CD14-positive monocyte (primary cell): Measurements from ENCODE around the gene VAMP4. TPM values are rescaled to one million over a fixed set of nuclear protein-coding genes. Genes with fewer than 3 reads are reported as not detected.
"Not testable (repeated sequence)": the region's sequence is repeated elsewhere in the genome, so short reads cannot be mapped to it uniquely, and the experiment has no call there.

Source experiments
- DNase-seq, 3 donors: peaks; one replicate each; pipeline ENCODE4 v3.0.0-alpha.2; 2011 to 2022
- H2AFZ ChIP-seq: 2 replicates; pipeline ENCODE4 v1.6.0; 2012; ENCODE audit warnings: mild to moderate bottlenecking, low read depth, low read length, inconsistent platforms; ENCODE audit not compliant: insufficient read depth, poor library complexity, severe bottlenecking
- H3K27ac ChIP-seq, 2 donors: 1 replicate in 1 of 2; 2 replicates in 1 of 2; pipeline ENCODE4 v1.5.1; 2012 to 2013; ENCODE audit warnings: low read length in 2 of 2, control low read depth in 1 of 2, inconsistent platforms in 1 of 2, low read depth in 1 of 2, mild to moderate bottlenecking in 1 of 2
- H3K27me3 ChIP-seq, 2 donors: one replicate each; pipeline versions ENCODE4 v1.6.0 to v1.6.1; 2011 to 2013; ENCODE audit warnings: low read length in 2 of 2; ENCODE audit not compliant: control insufficient read depth in 2 of 2, insufficient read depth in 2 of 2
- H3K36me3 ChIP-seq, 2 donors: replicated peaks in 1 of 2; 1 replicate in 1 of 2; 2 replicates in 1 of 2; pipeline versions ENCODE4 v1.5.1 to v1.6.1; 2012 to 2013; ENCODE audit warnings: low read length in 2 of 2, control low read depth in 1 of 2, inconsistent platforms in 1 of 2, mild to moderate bottlenecking in 1 of 2; ENCODE audit not compliant: insufficient read depth in 2 of 2, control insufficient read depth in 1 of 2
- H3K4me1 ChIP-seq, 2 donors: 1 replicate in 1 of 2; 2 replicates in 1 of 2; pipeline versions ENCODE4 v1.5.1 to v1.6.1; 2012 to 2013; ENCODE audit warnings: low read length in 2 of 2, control low read depth in 1 of 2, inconsistent platforms in 1 of 2, mild to moderate bottlenecking in 1 of 2, moderate library complexity in 1 of 2; ENCODE audit not compliant: insufficient read depth in 2 of 2, control insufficient read depth in 1 of 2
- H3K4me2 ChIP-seq: replicated peaks from 2 replicates; pipeline ENCODE3; 2012; ENCODE audit warnings: low read length, moderate library complexity, mild to moderate bottlenecking; ENCODE audit not compliant: poor library complexity, severe bottlenecking; ENCODE audit errors: extremely low read depth
- H3K4me3 ChIP-seq, 3 experiments: fragments of 200-600 bp in 1 of 3; sonication (generic) in 1 of 3; replicated peaks in 1 of 3; 1 replicate in 2 of 3; 2 replicates in 1 of 3; pipeline ENCODE4 v1.5.1; 2011 to 2013; ENCODE audit warnings: low read length in 3 of 3, mild to moderate bottlenecking in 3 of 3, control low read depth in 2 of 3, low read depth in 2 of 3, inconsistent platforms in 1 of 3, moderate library complexity in 1 of 3
- H3K79me2 ChIP-seq: 2 replicates; pipeline ENCODE4 v1.6.0; 2012; ENCODE audit warnings: mild to moderate bottlenecking, control low read depth, inconsistent platforms, low read length, moderate library complexity; ENCODE audit not compliant: insufficient read depth
- H3K9ac ChIP-seq: 2 replicates; pipeline ENCODE4 v1.6.0; 2017; ENCODE audit warnings: low read length, mild to moderate bottlenecking; ENCODE audit not compliant: insufficient read depth, poor library complexity, severe bottlenecking
- H3K9me3 ChIP-seq, 2 donors: replicated peaks in 1 of 2; 1 replicate in 1 of 2; 2 replicates in 1 of 2; pipeline versions ENCODE4 v1.5.1 to v1.6.1; 2012 to 2013; ENCODE audit warnings: low read length in 2 of 2, control low read depth in 1 of 2; ENCODE audit not compliant: control insufficient read depth in 1 of 2, insufficient read depth in 1 of 2
- H4K20me1 ChIP-seq: 2 replicates; pipeline ENCODE4 v1.6.0; 2012; ENCODE audit warnings: mild to moderate bottlenecking, low read length, control low read depth, moderate library complexity; ENCODE audit not compliant: insufficient read depth
- H3K27ac Mint-ChIP-seq, 7 donors: one replicate each; pipeline ENCODE4 v1.8.0; 2020; ENCODE audit warnings: mild to moderate bottlenecking in 7 of 7, mixed read lengths in 7 of 7, moderate library complexity in 6 of 7, inconsistent platforms in 2 of 7
- H3K27me3 Mint-ChIP-seq, 3 donors: one replicate each; pipeline ENCODE4 v1.8.0; 2021 to 2022; ENCODE audit warnings: low read depth in 3 of 3, mild to moderate bottlenecking in 3 of 3, mixed read lengths in 3 of 3, moderate library complexity in 3 of 3, inconsistent platforms in 1 of 3
- H3K36me3 Mint-ChIP-seq, 2 donors: one replicate each; pipeline ENCODE4 v1.8.0; 2020; ENCODE audit warnings: mixed read lengths in 2 of 2, inconsistent platforms in 1 of 2, mild to moderate bottlenecking in 1 of 2
- H3K4me1 Mint-ChIP-seq: one replicate; pipeline ENCODE4 v1.8.0; 2020; ENCODE audit warnings: mild to moderate bottlenecking, mixed read lengths
- H3K4me3 Mint-ChIP-seq, 2 donors: one replicate each; pipeline ENCODE4 v1.8.0; 2020; ENCODE audit warnings: mild to moderate bottlenecking in 2 of 2, mixed read lengths in 2 of 2, moderate library complexity in 1 of 2
- H3K9me3 Mint-ChIP-seq, 7 donors: one replicate each; pipeline ENCODE4 v1.8.0; 2020 to 2022; ENCODE audit warnings: mixed read lengths in 7 of 7, mild to moderate bottlenecking in 6 of 7, moderate library complexity in 6 of 7, inconsistent platforms in 2 of 7
- WGBS: methylation state at CpG from one replicate; pipeline ENCODE4 v1.1.5; 2013; ENCODE audit warnings: missing lambda C conversion rate; ENCODE audit not compliant: insufficient coverage; 5-methylcytosine and 5-hydroxymethylcytosine counted together
- intact Hi-C, 2 donors: fragments of 100-400 bp; cut with micrococcal nuclease; formaldehyde crosslinking; loops; one replicate each; pipeline versions ENCODE4 v1.15.0 to v1.15.1; 2023
- polyA plus RNA-seq, 3 donors: library from polyadenylated mRNA; depleted of rRNA in 1 of 3; unstranded in 2 of 3; stranded (reverse) in 1 of 3; fragments of 300-500 nt in 2 of 3; fragments of >200 nt in 1 of 3; fragmentation: Illumina TruSeq in 2 of 3; gene quantifications; 1 replicate in 2 of 3; 2 replicates in 1 of 3; pipeline ENCODE4 v1.2.3, GENCODE V29; 2012 to 2021
- TF ChIP-seq, protein P1 (sequence below): fragments of 200-600 bp; IDR thresholded peaks from one replicate; pipeline ENCODE4 v1.8.0; 2022; ENCODE audit warnings: antibody characterized with exemption, mild to moderate bottlenecking

Gene VAMP4
- polyA plus RNA-seq, 3 donors = 13.3 to 19.5 (median 18.8) TPM

DNA sequence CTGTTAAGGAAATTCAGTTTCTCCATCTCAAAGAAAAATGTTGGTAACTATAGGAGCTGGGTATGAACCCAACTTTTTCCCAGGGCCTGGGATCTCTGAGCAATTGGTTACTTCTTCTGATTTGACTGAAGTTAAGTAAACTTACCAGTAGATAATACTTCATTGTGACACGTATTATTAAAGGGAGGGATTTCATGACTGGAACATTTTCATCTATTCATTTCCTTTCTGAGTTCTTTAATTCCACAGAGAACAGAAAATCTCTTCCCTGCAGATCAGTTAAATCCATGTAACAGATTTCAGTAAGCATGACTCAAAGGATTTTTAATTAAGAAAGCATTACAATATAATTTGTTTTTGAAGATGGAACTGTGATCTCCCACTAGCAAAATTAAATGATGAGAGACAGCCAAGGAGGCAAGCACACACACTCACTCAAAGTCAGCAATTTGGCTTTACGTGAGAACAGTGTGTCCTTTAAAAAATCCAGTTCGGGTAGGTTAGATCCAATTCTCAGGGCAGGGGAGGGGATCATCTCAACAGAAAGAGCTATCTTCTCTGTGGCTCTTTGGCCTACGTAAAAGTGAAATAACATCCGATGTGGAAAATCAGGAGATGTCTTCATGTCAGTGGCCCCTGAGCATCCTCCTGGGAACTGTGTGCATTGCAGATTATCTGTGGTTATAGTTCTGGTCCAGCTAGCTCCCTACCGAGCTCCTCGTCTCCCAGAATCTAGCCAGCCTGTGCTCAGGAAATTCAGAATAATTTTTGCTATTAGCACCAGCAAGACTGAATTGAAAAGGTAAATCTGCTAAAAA is 78.6 kb downstream of the VAMP4 start:
- Histone ChIP-seq H3K79me2 (no peaks in the 10 kb centered on the region), H3K9me3 (no peaks in the 10 kb centered on the region), H3K9ac (no peak overlapping the region), H4K20me1 (no peaks in the 10 kb centered on the region), H3K4me3 (no peak overlapping the region), H3K4me1 (no peaks in the 10 kb centered on the region), H3K36me3 (no peaks in the 10 kb centered on the region), H3K4me2 (no peak overlapping the region), H2AFZ (no peak overlapping the region), H3K27ac (no peak overlapping the region), H3K27me3 (no peaks in the 10 kb centered on the region)
- Mint-ChIP-seq H3K9me3 (peaks cover 0 to 2% (median 0%) of the 10 kb centered on the region in 7 donors), H3K27me3 (peaks cover 0 to 3% (median 2%) of the 10 kb centered on the region in 3 donors), H3K27ac (no peak overlapping the region), H3K4me3 (no peak overlapping the region), H3K36me3 (no peaks in the 10 kb centered on the region), H3K4me1 (no peaks in the 10 kb centered on the region)
- WGBS = 94% methylated on average over 3 of the region's 7 CpGs
- intact Hi-C loops = no loop called here
- TF ChIP-seq, protein P1, sequence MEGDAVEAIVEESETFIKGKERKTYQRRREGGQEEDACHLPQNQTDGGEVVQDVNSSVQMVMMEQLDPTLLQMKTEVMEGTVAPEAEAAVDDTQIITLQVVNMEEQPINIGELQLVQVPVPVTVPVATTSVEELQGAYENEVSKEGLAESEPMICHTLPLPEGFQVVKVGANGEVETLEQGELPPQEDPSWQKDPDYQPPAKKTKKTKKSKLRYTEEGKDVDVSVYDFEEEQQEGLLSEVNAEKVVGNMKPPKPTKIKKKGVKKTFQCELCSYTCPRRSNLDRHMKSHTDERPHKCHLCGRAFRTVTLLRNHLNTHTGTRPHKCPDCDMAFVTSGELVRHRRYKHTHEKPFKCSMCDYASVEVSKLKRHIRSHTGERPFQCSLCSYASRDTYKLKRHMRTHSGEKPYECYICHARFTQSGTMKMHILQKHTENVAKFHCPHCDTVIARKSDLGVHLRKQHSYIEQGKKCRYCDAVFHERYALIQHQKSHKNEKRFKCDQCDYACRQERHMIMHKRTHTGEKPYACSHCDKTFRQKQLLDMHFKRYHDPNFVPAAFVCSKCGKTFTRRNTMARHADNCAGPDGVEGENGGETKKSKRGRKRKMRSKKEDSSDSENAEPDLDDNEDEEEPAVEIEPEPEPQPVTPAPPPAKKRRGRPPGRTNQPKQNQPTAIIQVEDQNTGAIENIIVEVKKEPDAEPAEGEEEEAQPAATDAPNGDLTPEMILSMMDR = no peak
- no peak for DNase-seq

DNA sequence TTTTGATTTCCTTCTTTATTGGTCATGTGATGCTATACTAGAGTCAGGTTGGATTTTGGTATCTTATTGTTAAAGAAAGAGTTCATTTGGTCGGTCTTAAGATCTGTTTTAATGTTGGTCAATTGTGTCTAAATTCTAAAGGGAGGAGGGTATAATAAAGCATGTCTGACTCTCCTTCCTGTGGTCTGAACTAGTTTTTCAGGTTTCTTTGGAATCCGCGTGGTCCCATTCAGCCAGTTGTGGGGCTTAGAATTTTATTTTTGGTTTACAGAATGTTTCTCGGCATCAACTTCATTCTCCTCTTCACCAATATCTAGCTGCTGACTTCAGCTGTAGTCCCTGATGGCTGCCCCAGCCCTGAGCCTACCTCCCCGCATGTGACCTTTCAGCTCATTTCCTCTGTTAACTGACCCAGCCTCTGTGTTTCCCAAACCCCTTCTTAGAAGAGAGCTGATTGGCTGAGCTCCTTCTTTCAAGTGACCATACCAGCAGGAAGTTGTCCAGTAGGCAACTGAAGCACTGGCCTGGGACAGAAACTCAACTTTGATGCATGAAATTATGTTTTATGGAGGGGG is 80.7 kb downstream of the VAMP4 start:
- Mint-ChIP-seq H3K27me3 (peaks cover 0 to 5% (median 1%) of the 10 kb centered on the region in 3 donors), H3K9me3 (peaks cover 0 to 2% (median 0%) of the 10 kb centered on the region in 7 donors), H3K4me1 (no peaks in the 10 kb centered on the region), H3K4me3 (peak overlapping the region in 1 of 2 donors; percentile 18), H3K27ac (no peak overlapping the region), H3K36me3 (no peaks in the 10 kb centered on the region)
- no peaks in the 10 kb centered on the region for H4K20me1 ChIP-seq
- H3K4me1 ChIP-seq = no peaks in the 10 kb centered on the region
- no peaks in the 10 kb centered on the region for H3K36me3 ChIP-seq
- intact Hi-C loops = no loop called here
- H3K27ac ChIP-seq = no peak overlapping the region
- H3K9ac ChIP-seq = no peak overlapping the region
- H3K9me3 ChIP-seq = no peaks in the 10 kb centered on the region
- WGBS = 100% methylated on average over 1 of the region's 5 CpGs
- H3K79me2 ChIP-seq = no peaks in the 10 kb centered on the region
- no peak for DNase-seq
- H2AFZ ChIP-seq = peak overlapping the region; percentile 15
- H3K4me2 ChIP-seq = no peak overlapping the region
- TF ChIP-seq, protein P1 = no peak
- H3K4me3 ChIP-seq = no peak overlapping the region
- no peaks in the 10 kb centered on the region for H3K27me3 ChIP-seq

DNA sequence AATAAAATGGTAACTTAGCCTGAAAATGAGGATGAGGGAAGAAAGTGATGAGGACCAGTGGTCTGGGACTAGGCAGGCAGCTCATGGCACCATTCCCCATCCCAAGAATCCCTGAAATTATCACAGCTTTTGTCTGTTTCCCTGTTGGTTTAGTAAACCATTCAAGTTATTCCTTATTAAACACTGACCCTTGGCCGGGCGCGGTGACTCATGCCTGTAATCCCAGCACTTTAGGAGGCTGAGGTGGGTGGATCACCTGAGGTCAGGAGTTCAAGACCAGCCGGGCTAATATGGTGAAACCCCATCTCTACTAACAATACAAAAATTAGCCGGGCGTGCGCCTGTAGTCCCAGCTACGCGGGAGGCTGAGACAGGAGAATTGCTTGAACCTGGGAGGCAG is 85.7 kb downstream of the VAMP4 start:
- H3K79me2 ChIP-seq, H3K4me2 ChIP-seq, H2AFZ ChIP-seq, H4K20me1 ChIP-seq, H3K9me3 ChIP-seq, H3K36me3 Mint-ChIP-seq, H3K27ac Mint-ChIP-seq, H3K9me3 Mint-ChIP-seq, H3K27ac ChIP-seq, H3K4me1 ChIP-seq, H3K9ac ChIP-seq, H3K4me3 Mint-ChIP-seq, H3K36me3 ChIP-seq, H3K27me3 ChIP-seq, H3K4me3 ChIP-seq, DNase-seq: not testable (repeated sequence)
- H3K4me1 Mint-ChIP-seq = peaks cover 12% of the 10 kb centered on the region
- peaks cover 8 to 11% (median 10%) of the 10 kb centered on the region in 3 donors for H3K27me3 Mint-ChIP-seq
- no CpG with 5 or more reads among the region's 9 CpGs for WGBS
- intact Hi-C loops = loop anchor here in 1 of 2 donors (10.0 kb wide), 1 partner anchor 329 kb away; no protein-coding TSS in a partner anchor
